HG02759 (cell line): Measurements from ENCODE around the gene GMPR2.
"Not testable (repeated sequence)": the region's sequence is repeated elsewhere in the genome, so short reads cannot be mapped to it uniquely, and the experiment has no call there.

ENCODE experiments used
- ATAC-seq: cut with Tn5 transposase; IDR thresholded peaks from one replicate; pipeline ENCODE4 v1.9.1; 2021; ENCODE audit warnings: mild to moderate bottlenecking, moderate library complexity; ENCODE audit not compliant: unreplicated experiment

Gene GMPR2

DNA sequence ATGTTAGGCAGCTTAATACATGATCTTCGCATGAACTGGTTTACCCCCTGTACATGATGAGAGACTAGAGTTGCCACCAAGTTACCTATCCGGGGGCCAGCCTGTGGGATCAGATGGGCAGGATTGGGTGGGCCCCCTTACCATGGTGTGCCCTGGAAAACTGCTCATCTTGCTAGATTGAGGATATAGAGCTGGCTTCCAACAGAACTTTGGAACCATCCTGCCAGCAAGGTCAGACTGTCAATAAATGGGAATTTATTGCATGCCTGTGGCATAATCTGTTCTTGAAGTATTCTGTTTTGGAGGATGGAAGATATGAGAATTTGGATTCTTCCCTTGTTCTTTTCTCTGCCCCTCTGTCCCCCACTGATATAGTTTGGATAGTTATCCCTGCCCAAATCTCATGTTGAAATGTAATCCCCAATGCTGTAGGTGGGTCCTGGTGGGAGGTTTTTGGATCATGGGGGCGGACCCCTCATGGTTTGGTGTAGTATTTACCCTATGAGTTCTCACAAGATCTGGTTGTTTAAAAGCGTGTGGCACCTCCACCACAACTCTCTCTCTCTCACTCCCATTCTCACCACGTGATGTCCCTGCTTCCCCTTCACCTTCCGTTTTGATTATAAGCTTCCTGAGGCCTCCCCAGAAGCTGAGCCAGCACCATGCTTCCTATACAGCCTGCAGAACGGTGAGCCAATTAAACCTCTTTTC, 33.8 kb upstream of the GMPR2 start:
- ATAC-seq, result no peak

- not testable (repeated sequence) for ATAC-seq
Measured at GRCh38 chr14:24202538-24202937, 30.2 kb upstream of the GMPR2 start.

GRCh38 chr14:24203249-24203886, 29.4 kb upstream of the GMPR2 start:
- ATAC-seq, result not testable (repeated sequence)

DNA sequence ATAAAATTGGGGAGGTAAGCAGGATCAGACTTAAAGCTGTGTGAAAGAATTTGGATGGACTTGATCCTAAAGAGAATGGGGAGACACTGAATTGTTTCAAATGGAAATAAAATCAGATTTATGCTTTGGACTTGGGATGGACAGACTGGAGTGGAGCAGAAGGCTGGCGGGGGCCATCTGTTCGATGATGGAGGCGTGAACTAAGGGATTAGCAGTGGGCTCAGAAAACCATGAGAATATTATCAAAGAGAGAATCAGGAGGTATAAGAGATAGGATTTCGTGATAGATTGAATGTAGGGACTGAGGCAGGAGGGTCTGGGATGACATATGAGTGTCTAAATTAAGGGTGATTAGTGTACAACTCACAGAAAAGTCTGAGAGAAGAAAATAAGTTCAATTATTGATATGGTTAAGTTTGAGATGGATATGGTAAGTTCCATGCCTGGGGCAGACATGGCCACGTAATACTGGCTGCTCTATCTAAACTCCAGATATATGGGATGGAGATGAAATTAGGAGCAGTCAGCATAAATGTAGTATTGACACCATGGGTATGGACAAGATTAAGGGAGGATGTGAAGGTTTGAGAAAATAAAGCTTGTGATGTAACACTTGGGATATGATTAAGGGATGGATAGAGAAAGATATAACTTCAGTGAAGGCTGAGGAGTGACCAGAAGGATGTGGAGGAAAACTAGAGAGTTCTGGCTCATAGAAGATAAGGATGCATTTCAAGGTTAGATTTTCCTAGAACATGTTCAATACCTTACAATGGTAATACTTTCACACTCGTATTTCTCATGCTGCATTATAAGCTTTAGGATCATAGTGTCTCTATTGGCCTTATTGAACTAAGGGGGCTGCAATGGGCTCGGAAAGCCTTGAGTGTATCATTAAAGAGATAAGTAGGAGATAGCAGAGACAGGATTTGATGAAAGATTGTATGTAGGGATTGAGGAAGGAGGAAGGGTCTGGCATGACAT, 28.3 kb upstream of the GMPR2 start:
- ATAC-seq, result no peak

GRCh38 chr14:24206260-24207103, 26.2 kb upstream of the GMPR2 start:
- ATAC-seq, result no peak

- ATAC-seq, result no peak
Measured at GRCh38 chr14:24207104-24207551, 25.6 kb upstream of the GMPR2 start.

- ATAC-seq, result no peak
Measured at GRCh38 chr14:24207625-24208024, 25.1 kb upstream of the GMPR2 start.

GRCh38 chr14:24211311-24211710, 21.4 kb upstream of the GMPR2 start:
- ATAC-seq, result no peak

- peak; percentile 80 for ATAC-seq
Measured at GRCh38 chr14:24212924-24213865, 19.5 kb upstream of the GMPR2 start, which contains the start of gene CHMP4A. CHMP4A (minus strand) TSS chr14:24213488; CDS start chr14:24213439, 49 bp downstream.

GRCh38 chr14:24213866-24214662, 18.7 kb upstream of the GMPR2 start:
- ATAC-seq, result no peak

- ATAC-seq, result peak; percentile 72
Measured at GRCh38 chr14:24215495-24216344, 17.0 kb upstream of the GMPR2 start, which contains the start of gene MDP1. MDP1 (minus strand) TSS chr14:24216066; CDS start chr14:24215955, 111 bp downstream.

GRCh38 chr14:24216345-24216699, 16.4 kb upstream of the GMPR2 start:
- ATAC-seq, result no peak

- ATAC-seq, result not testable (repeated sequence)
Measured at GRCh38 chr14:24216876-24217275, 15.9 kb upstream of the GMPR2 start.

GRCh38 chr14:24219080-24219479, 13.6 kb upstream of the GMPR2 start:
- ATAC-seq, result no peak

DNA sequence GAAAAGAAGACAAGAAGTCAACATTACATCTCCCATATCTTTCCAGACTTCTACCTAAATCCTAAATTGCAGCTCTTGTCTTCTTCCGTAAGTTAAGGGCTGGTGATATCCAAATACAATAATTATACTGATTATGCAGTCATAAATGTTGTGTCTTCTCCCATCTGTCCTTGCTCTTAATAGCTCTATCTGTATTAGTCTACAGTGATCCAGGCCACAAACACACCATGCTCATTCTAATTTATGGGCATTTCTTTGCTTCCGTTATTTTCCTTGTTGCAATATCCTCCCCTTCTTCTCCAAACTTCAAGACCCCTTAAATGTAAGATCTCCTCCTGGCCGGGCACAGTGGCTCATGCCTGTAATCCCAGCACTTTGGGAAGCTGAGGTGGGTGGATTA, 13.2 kb upstream of the GMPR2 start:
- ATAC-seq, result no peak

DNA sequence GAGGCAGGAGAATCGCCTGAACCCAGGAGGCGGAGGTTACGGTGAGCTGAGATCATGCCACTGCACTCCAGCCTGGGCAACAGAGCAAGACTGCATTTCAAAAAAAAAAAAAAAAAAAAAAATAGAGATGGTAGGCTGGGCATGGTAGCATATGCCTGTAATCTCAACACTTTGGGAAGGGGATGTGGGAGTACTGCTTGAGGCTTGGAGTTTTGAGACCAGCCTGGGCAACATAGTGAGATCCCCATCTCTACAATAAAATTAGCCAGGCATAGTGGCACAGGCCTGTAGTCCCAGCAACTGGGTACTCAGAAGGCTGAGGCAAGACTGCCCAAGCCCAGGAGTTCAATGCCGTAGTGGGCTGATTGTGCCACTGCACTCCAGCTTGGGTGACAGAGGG, 9.7 kb upstream of the GMPR2 start:
- ATAC-seq, result not testable (repeated sequence)

DNA sequence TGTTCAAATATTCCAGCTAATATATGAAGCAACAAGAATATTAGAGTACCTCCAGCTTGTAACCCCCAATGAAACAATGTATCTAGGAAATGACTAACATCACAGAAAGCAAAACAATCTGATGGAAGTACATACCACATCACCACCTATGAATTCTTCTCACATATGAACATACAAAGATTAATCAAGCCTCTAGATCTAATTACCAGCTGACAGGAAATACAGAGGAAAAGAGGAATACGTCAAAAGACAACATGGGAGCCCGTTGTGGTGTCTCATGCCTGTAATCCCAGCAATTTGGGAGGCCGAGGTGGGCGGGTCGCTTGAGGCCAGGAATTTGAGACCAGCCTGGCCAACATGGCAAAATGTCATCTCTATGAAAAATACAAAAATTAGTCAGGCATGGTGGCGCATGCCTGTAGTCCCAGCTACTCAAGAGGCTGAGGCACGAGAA, 8.1 kb upstream of the GMPR2 start:
- ATAC-seq, result no peak
